GM12872 (cell line): ENCODE results near the gene NTRK2.

Experiments
- CTCF ChIP-seq: IDR thresholded peaks from 3 replicates; pipeline ENCODE4 v1.5.1; 2011; ENCODE audit warnings: low read depth, mild to moderate bottlenecking, low read length, moderate library complexity; ENCODE audit not compliant: insufficient read depth

Gene NTRK2

GRCh38 chr9:84829471-84829870 is 159.9 kb downstream of the NTRK2 start:
- TF ChIP-seq CTCF, result no peak

GRCh38 chr9:84829997-84830696 is 160.6 kb downstream of the NTRK2 start:
- TF ChIP-seq CTCF, result no peak

GRCh38 chr9:84831377-84831776 is 161.8 kb downstream of the NTRK2 start:
- TF ChIP-seq CTCF, result no peak

GRCh38 chr9:84832453-84832852 is 162.9 kb downstream of the NTRK2 start:
- no peak for TF ChIP-seq CTCF

GRCh38 chr9:84834426-84834825 is 164.9 kb downstream of the NTRK2 start:
- TF ChIP-seq CTCF, result no peak

- TF ChIP-seq CTCF, result no peak
These were observed 166.2 kb downstream of the NTRK2 start for GRCh38 chr9:84835745-84836144.

GRCh38 chr9:84838879-84839278 is 169.3 kb downstream of the NTRK2 start:
- TF ChIP-seq CTCF, result no peak

GRCh38 chr9:84839541-84839940 is 170.0 kb downstream of the NTRK2 start:
- no peak for TF ChIP-seq CTCF
